SK-N-SH (cell line): ENCODE results near the gene ANKRD44. TPM values are rescaled to one million over a fixed set of nuclear protein-coding genes. Genes with fewer than 3 reads are reported as not detected.

Source experiments
- CTCF ChIA-PET: fragments of 300-600, 350-600 bp; formaldehyde crosslinking; extraction: SDS; loops from one replicate; lab custom pipeline; 2021; lab: Yijun Ruan, JAX
- POLR2A ChIA-PET: fragments of 350-600 bp; sonication (Branson Sonifier 250); formaldehyde crosslinking; extraction: SDS; loops from one replicate; lab custom pipeline; 2020; ENCODE audit warnings: antibody characterized with exemption, inconsistent platforms; lab: Yijun Ruan, JAX
- DNase-seq: peaks from one replicate; pipeline ENCODE4 v3.0.0; 2012
- H2AFZ ChIP-seq: fragments of 200-600 bp; sonication (generic); 2 replicates; pipeline ENCODE4 v1.8.1; 2016; ENCODE audit warnings: antibody characterized with exemption, mild to moderate bottlenecking, low read depth
- H3F3A ChIP-seq: fragments of 200-600 bp; sonication (generic); replicated peaks from 2 replicates; pipeline ENCODE3; 2016; ENCODE audit warnings: antibody characterized with exemption, mild to moderate bottlenecking; ENCODE audit not compliant: insufficient read depth
- H3K27ac ChIP-seq, 2 experiments: fragments of 200-500 bp in 1 of 2; fragments of 200-600 bp in 1 of 2; sonication (Bioruptor generic) in 1 of 2; sonication (generic), shearing (Covaris generic) in 1 of 2; 2 replicates each; pipeline versions ENCODE4 v1.5.1 to v1.6.1; 2014 to 2016; ENCODE audit warnings: low read depth in 2 of 2, inconsistent platforms in 1 of 2, low read length in 1 of 2, mild to moderate bottlenecking in 1 of 2, mixed read lengths in 1 of 2
- H3K27me3 ChIP-seq: fragments of 200-600 bp; sonication (generic), shearing (Covaris generic); 2 replicates; pipeline ENCODE4 v1.6.1; 2016; ENCODE audit warnings: mixed run types; ENCODE audit not compliant: insufficient read depth
- H3K36me3 ChIP-seq, 2 experiments: fragments of 200-500 bp in 1 of 2; fragments of 200-600 bp in 1 of 2; sonication (Bioruptor generic) in 1 of 2; sonication (generic) in 1 of 2; replicated peaks in 1 of 2; 2 replicates each; pipeline versions ENCODE3 to v1.5.1; 2014 to 2016; ENCODE audit warnings: low read length in 1 of 2, mild to moderate bottlenecking in 1 of 2; ENCODE audit not compliant: insufficient read depth in 2 of 2, control insufficient read depth in 1 of 2
- H3K4me1 ChIP-seq, 2 experiments: fragments of 200-500 bp in 1 of 2; fragments of 200-600 bp in 1 of 2; sonication (Bioruptor generic) in 1 of 2; sonication (generic), shearing (Covaris generic) in 1 of 2; 2 replicates each; pipeline versions ENCODE4 v1.5.1 to v1.6.1; 2014 to 2016; ENCODE audit warnings: low read depth in 1 of 2, low read length in 1 of 2, mixed run types in 1 of 2; ENCODE audit not compliant: insufficient read depth in 2 of 2, control insufficient read depth in 1 of 2
- H3K4me2 ChIP-seq: fragments of 200-600 bp; sonication (generic), shearing (Covaris generic); 2 replicates; pipeline ENCODE4 v1.6.1; 2017; ENCODE audit warnings: mixed run types
- H3K4me3 ChIP-seq, 2 experiments: fragments of 200-500 bp in 1 of 2; fragments of 200-600 bp in 1 of 2; sonication (Bioruptor generic) in 1 of 2; sonication (generic), shearing (Covaris generic) in 1 of 2; 2 replicates each; pipeline versions ENCODE4 v1.5.1 to v1.8.1; 2014 to 2016; ENCODE audit warnings: low read depth in 2 of 2, inconsistent platforms in 1 of 2, low read length in 1 of 2, mild to moderate bottlenecking in 1 of 2, mixed read lengths in 1 of 2, moderate library complexity in 1 of 2
- H3K79me2 ChIP-seq: fragments of 200-600 bp; sonication (generic); 2 replicates; pipeline ENCODE4 v1.8.1; 2017; ENCODE audit warnings: mild to moderate bottlenecking; ENCODE audit not compliant: insufficient read depth
- H3K9ac ChIP-seq: fragments of 200-600 bp; sonication (generic); 2 replicates; pipeline ENCODE4 v1.6.1; 2017; ENCODE audit warnings: mixed run types
- H3K9me2 ChIP-seq: fragments of 200-600 bp; sonication (generic); 2 replicates; pipeline ENCODE4 v1.6.1; 2017; ENCODE audit warnings: mixed run types
- H3K9me3 ChIP-seq: fragments of 200-600 bp; sonication (generic); 2 replicates; pipeline ENCODE4 v1.6.1; 2017; ENCODE audit warnings: mixed run types, mild to moderate bottlenecking, moderate library complexity
- H4K20me1 ChIP-seq: fragments of 200-600 bp; sonication (generic); 2 replicates; pipeline ENCODE4 v1.6.1; 2017; ENCODE audit warnings: mild to moderate bottlenecking, mixed run types; ENCODE audit not compliant: insufficient read depth
- CHD2 ChIP-seq: fragments of 150-350 bp; IDR thresholded peaks from 2 replicates; pipeline ENCODE4 v1.6.1; 2018; ENCODE audit warnings: low read length; ENCODE audit not compliant: partially characterized antibody
- EP300 ChIP-seq, 2 experiments: IDR thresholded peaks; 2 replicates each; pipeline versions ENCODE4 v1.4.0 to v1.6.1; 2012; ENCODE audit warnings: borderline replicate concordance in 1 of 2, low read depth in 1 of 2, low read length in 1 of 2
- EZH2phosphoT487 ChIP-seq: fragments of 200-600 bp; sonication (generic); IDR thresholded peaks from 2 replicates; pipeline ENCODE4 v1.6.1; 2017; ENCODE audit warnings: low read depth, mixed run types, mild to moderate bottlenecking, antibody characterized with exemption, moderate library complexity, borderline replicate concordance
- FOSL2 ChIP-seq: IDR thresholded peaks from 2 replicates; pipeline ENCODE4 v1.4.0; 2012; ENCODE audit warnings: low read depth, mild to moderate bottlenecking, moderate library complexity, borderline replicate concordance
- GATA2 ChIP-seq: sonication (generic); formaldehyde crosslinking; IDR thresholded peaks from 2 replicates; pipeline ENCODE4 v1.5.0; 2020; ENCODE audit warnings: mild to moderate bottlenecking, missing genetic modification reagents
- JUND ChIP-seq: IDR thresholded peaks from 2 replicates; pipeline ENCODE4 v1.4.0; 2012
- MEF2A ChIP-seq: IDR thresholded peaks from 2 replicates; pipeline ENCODE4 v1.4.0; 2012; ENCODE audit warnings: low read depth, borderline replicate concordance
- NFIC ChIP-seq: IDR thresholded peaks from 2 replicates; pipeline ENCODE4 v1.4.0; 2012; ENCODE audit warnings: borderline replicate concordance
- RAD21 ChIP-seq: IDR thresholded peaks from 2 replicates; pipeline ENCODE4 v1.6.1; 2012; ENCODE audit warnings: mild to moderate bottlenecking, low read length
- RCOR1 ChIP-seq: fragments of 150-350 bp; IDR thresholded peaks from 2 replicates; pipeline ENCODE4 v1.6.1; 2017; ENCODE audit warnings: antibody characterized with exemption, low read length
- SMC3 ChIP-seq: IDR thresholded peaks from 2 replicates; pipeline ENCODE4 v1.6.1; 2012; ENCODE audit warnings: low read depth, low read length, improper control_type of control experiment
- TAF1 ChIP-seq: IDR thresholded peaks from 2 replicates; pipeline ENCODE4 v1.6.1; 2012; ENCODE audit warnings: low read depth, mild to moderate bottlenecking, low read length, moderate library complexity, borderline replicate concordance
- TCF12 ChIP-seq: IDR thresholded peaks from 2 replicates; pipeline ENCODE4 v1.4.0; 2012
- TEAD4 ChIP-seq: IDR thresholded peaks from 2 replicates; pipeline ENCODE4 v1.4.0; 2012; ENCODE audit warnings: mild to moderate bottlenecking, borderline replicate concordance; ENCODE audit not compliant: insufficient read depth
- WGBS: methylation state at CpG from one replicate; pipeline ENCODE4 v1.1.6; 2017; ENCODE audit warnings: low lambda C conversion rate; 5-methylcytosine and 5-hydroxymethylcytosine counted together
- polyA plus RNA-seq, 3 experiments: library from polyadenylated mRNA; depleted of rRNA; stranded (reverse); fragments of >200 nt; gene quantifications; 2 replicates each; pipeline ENCODE4 v1.2.3, GENCODE V29; 2012
- TF ChIP-seq, protein P1 (sequence below): fragments of 200-600 bp; sonication (generic); IDR thresholded peaks from 2 replicates; pipeline ENCODE4 v1.6.1; 2017; ENCODE audit warnings: antibody characterized with exemption, mild to moderate bottlenecking, moderate library complexity
- TF ChIP-seq, protein P2 (sequence below): IDR thresholded peaks from 2 replicates; pipeline ENCODE4; 2012

The ANKRD44 gene
- polyA plus RNA-seq, 1 of the 3 experiments (the other 2 are of a cell fraction): 12.5 TPM

DNA sequence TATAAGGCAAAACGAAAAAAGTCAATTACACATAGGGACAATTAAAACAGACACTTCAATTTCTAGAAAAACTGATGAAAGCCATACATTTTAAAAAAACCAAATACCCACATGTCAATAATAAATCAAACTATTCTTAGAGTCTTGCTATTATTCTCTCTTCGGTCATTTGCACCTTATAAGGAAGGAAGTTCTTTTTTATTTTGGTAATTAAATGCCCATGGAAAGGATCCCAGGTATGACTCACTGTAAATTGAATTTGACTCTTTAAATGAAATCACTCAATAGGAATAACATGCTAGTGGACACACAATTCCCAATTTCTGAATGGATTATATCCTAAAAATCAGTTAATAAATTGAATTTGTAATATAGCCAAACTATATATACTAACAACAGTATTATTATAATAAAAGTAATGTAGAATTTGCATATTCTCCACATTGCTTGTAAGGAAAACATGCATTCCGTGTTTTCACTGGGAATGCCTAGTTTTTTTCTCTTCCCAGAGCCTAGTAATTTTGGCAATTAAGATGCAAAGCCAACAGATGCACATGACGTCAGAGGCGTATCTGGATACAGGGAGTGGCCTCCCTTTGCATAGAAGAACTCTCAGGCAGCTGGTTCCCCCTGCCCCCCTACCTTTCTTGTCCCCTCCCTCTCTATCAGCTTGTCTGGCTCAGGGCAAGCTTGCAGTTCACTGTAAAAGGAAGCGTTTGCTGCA, 230.6 kb downstream of the ANKRD44 start:
- Histone ChIP-seq H2AFZ (no peak overlapping the region), H3K4me1 (peaks cover 20 to 22% of the 10 kb centered on the region in 2 experiments; a peak in 3 of 4 replicates), H3K9me2 (no peaks in the 10 kb centered on the region), H4K20me1 (no peaks in the 10 kb centered on the region), H3K9ac (no peak overlapping the region), H3K36me3 (peaks cover 0 to 10% of the 10 kb centered on the region in 2 experiments), H3K27me3 (no peaks in the 10 kb centered on the region), H3K27ac (peak overlapping the region; percentile 22 to 79; a peak in 3 of 4 replicates), H3F3A (peaks cover 6% of the 10 kb centered on the region), H3K79me2 (no peaks in the 10 kb centered on the region), H3K4me2 (peak overlapping the region; percentile 10; the same call in 1 of the 2 replicates), H3K9me3 (no peaks in the 10 kb centered on the region), H3K4me3 (no peak overlapping the region)
- TF ChIP-seq FOSL2: 0 out of 2 replicates have a peak, but pooled peaks have one; percentile 3
- TF ChIP-seq EZH2phosphoT487: no peak
- no peak for TF ChIP-seq SMC3
- TF ChIP-seq TEAD4: 0 out of 2 replicates have a peak, but pooled peaks have one; percentile 25
- TF ChIP-seq, protein P1, sequence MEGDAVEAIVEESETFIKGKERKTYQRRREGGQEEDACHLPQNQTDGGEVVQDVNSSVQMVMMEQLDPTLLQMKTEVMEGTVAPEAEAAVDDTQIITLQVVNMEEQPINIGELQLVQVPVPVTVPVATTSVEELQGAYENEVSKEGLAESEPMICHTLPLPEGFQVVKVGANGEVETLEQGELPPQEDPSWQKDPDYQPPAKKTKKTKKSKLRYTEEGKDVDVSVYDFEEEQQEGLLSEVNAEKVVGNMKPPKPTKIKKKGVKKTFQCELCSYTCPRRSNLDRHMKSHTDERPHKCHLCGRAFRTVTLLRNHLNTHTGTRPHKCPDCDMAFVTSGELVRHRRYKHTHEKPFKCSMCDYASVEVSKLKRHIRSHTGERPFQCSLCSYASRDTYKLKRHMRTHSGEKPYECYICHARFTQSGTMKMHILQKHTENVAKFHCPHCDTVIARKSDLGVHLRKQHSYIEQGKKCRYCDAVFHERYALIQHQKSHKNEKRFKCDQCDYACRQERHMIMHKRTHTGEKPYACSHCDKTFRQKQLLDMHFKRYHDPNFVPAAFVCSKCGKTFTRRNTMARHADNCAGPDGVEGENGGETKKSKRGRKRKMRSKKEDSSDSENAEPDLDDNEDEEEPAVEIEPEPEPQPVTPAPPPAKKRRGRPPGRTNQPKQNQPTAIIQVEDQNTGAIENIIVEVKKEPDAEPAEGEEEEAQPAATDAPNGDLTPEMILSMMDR: no peak
- TF ChIP-seq, protein P2, sequence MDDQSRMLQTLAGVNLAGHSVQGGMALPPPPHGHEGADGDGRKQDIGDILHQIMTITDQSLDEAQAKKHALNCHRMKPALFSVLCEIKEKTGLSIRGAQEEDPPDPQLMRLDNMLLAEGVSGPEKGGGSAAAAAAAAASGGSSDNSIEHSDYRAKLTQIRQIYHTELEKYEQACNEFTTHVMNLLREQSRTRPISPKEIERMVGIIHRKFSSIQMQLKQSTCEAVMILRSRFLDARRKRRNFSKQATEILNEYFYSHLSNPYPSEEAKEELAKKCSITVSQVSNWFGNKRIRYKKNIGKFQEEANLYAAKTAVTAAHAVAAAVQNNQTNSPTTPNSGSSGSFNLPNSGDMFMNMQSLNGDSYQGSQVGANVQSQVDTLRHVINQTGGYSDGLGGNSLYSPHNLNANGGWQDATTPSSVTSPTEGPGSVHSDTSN: peak; percentile 37; the same call in 1 of the 2 replicates
- peak; percentile 22; the same call in 1 of the 2 replicates for TF ChIP-seq TCF12
- TF ChIP-seq TAF1: no peak
- TF ChIP-seq GATA2: no peak
- 0 out of 2 replicates have a peak, but pooled peaks have one; percentile 30 for TF ChIP-seq NFIC
- TF ChIP-seq RCOR1: peak; percentile 53; the same call in 1 of the 2 replicates
- peak; percentile 33 for TF ChIP-seq JUND
- TF ChIP-seq MEF2A: no peak
- TF ChIP-seq EP300 (IDR thresholded peaks at IDR 0.05; ENCODE audit: borderline replicate concordance in 1 of 2, low read depth in 1 of 2, low read length in 1 of 2): no peak; a peak in 1 of 4 replicates
- TF ChIP-seq CHD2: no peak
- TF ChIP-seq RAD21: 0 out of 2 replicates have a peak, but pooled peaks have one; percentile 6
- DNase-seq: peak; percentile 59
- POLR2A ChIA-PET: interaction anchor here (0.6 kb wide), 1 partner anchor 283 kb away, joined by 3 read pairs; no protein-coding TSS in a partner anchor
- 29% methylated on average over 6 of the region's 6 CpGs for WGBS
- CTCF ChIA-PET: interaction anchor here (0.7 to 1.3 kb wide), 3 partner anchors 33 to 347 kb away, joined by 3 read pairs; no protein-coding TSS in a partner anchor
